Cortex of kidney (tissue), 1 donor: ENCODE data around the gene SCNN1A.

Experiments used
- DNase-seq: peaks from one replicate; lab custom pipeline; 2025; lab: John Stamatoyannopoulos, UW

SCNN1A gene

DNA sequence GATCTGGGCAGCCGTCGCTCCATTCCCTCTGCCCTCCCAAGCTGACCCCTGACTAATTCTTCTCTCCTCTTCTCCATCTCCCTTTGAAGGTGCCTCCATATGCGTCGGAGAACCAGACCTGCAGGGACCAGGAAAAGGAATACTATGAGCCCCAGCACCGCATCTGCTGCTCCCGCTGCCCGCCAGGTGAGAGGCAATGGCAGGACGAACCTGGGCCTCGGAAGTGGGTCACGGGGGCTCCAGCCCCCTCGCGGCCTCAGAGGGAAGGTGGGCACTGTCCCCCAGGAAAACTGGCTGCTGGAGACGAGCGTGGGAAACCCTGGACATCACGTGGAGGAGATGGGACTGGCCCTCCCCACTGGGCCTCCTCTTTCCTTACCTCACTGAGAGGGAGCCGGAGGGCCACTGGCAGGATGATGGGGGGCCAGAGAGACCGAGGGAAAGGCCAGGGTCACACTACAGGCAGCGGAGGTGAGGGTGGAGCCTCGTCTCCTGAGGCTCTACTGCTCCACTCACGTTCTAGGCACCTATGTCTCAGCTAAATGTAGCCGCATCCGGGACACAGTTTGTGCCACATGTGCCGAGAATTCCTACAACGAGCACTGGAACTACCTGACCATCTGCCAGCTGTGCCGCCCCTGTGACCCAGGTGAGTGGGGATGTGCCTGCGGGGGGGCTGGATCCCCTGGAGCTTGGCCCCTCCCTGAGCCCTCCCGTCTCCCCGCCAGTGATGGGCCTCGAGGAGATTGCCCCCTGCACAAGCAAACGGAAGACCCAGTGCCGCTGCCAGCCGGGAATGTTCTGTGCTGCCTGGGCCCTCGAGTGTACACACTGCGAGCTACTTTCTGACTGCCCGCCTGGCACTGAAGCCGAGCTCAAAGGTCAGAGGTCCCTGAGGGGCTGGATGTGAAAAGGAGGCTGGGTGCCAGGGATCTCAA is 9.4 kb upstream of the SCNN1A start:
- DNase-seq, result no peak

GRCh38 chr12:6383572-6384498 is 8.5 kb upstream of the SCNN1A start, which contains the start of gene LTBR:
LTBR (plus strand) TSS chr12:6384162; CDS start chr12:6384359, 197 bp downstream.
- peak; percentile 86 for DNase-seq

DNA sequence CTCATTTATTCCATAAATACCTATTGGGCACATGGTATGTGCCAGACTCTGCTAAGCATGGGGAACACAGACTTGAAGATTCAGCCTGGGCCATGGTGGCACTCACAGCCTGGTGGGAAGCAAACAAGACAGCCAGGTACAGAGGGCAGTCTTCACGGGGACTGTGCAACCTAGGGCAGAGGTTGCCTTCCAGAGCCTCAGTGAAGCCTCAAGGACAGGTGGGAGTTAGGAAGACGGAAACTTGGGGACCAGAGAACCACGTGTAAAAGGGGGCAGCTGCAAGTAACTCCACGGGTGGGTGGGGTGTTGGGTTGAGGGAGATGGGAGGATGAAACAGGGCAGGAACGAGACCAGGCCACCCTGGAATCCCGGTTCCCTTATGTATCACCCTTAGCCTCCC is 7.6 kb upstream of the SCNN1A start:
- no peak for DNase-seq

GRCh38 chr12:6382371-6382770 is 7.0 kb upstream of the SCNN1A start:
- DNase-seq, result no peak

- no peak for DNase-seq
Observed at GRCh38 chr12:6380141-6381121, 5.1 kb upstream of the SCNN1A start.

- DNase-seq, result no peak
Observed at GRCh38 chr12:6378709-6379472, 3.5 kb upstream of the SCNN1A start.

GRCh38 chr12:6377667-6377994 is 2.3 kb upstream of the SCNN1A start:
- no peak for DNase-seq

- no peak for DNase-seq
Observed at GRCh38 chr12:6376870-6377666, 1.7 kb upstream of the SCNN1A start.

- DNase-seq, result no peak
Observed at GRCh38 chr12:6376079-6376869, 911 bp upstream of the SCNN1A start.

DNA sequence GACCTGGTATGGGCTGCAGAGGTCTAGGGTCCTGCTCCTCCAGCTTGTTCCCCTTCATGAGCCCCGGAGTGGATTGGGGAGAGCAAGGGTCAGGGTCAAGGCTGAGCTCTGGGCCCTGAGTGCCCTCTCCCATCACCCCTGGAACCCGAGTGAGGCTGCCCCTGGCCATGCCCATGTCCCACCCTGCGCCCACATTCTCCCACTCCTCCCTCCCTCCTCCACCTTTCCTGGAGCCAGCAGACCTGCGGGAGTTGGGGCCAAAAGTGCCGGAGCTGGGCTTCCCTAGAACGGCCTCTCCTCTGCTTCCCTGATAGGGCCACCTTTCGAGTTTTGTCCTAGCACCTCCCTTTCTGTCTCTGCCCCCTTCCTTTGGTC is 590 bp downstream of the SCNN1A start:
- no peak for DNase-seq

GRCh38 chr12:6374028-6374785 is 1.2 kb downstream of the SCNN1A start:
- DNase-seq, result no peak

GRCh38 chr12:6373022-6373787 is 2.2 kb downstream of the SCNN1A start:
- DNase-seq, result no peak

DNA sequence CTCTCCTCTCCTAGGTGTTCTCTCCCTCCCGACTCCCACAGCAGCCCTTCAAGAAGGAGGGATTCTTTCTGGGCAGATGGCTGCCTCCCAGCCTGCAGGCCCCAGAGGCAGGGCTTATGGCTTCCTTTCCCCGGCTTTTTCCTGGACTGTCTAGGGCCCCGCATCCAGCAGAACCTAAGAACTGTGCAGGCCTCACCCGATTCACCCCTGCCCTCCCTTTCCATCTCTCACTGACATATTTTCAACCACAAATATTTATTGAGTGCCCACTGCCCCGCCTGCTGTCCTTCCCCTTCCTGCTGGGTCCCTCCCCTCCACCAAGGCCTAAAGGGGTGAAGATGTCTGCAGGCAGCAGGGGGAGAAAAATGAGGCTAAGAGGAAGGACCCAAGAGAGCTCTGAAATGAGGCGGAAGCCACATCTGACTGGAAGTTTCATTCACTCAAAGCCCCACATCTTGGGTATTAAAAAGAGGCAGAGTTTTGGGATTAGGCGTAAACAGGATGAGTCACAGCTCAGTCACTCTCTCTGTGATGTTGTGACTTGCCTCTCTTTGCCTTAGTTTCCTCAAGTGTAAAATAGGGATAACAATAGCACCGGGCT is 2.9 kb downstream of the SCNN1A start:
- DNase-seq, result no peak

DNA sequence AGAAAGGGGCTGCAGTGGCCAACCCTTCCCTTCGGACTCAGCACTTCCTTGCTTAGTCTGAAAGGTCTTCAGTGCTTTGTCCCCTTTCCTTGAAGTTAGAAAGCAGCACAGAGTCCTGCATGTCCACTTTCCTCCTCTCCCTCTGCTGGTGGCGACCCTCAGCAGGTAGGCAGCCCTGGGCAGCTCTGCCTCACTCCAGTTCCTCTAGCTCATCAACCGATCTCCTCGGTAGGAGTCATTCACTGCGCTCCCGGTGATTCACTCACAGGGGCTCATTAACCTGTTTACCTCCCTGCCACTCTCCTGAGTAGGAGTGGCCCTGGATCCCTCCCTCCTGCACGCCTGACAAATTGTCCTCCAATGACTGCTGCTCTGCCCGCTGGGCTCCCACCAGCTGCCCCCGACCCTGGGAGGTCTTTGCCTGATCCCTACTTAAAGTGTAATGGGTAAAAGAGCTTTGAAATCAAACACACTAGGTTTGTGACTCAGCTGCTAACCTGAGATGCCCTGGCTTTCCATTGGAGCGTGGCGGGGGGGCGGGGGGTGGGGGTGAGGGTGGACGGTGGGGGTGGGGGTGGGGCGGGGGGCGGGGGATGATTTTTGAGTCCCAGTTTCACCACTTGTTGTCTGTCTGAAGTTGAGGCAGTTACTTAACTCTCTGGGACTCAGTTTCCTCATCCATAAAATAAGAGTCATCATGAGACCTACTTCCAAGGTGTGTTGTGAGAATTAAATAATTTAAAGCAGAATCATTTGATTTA is 4.2 kb downstream of the SCNN1A start:
- no peak for DNase-seq

GRCh38 chr12:6370576-6370935 is 4.8 kb downstream of the SCNN1A start:
- no peak for DNase-seq

DNA sequence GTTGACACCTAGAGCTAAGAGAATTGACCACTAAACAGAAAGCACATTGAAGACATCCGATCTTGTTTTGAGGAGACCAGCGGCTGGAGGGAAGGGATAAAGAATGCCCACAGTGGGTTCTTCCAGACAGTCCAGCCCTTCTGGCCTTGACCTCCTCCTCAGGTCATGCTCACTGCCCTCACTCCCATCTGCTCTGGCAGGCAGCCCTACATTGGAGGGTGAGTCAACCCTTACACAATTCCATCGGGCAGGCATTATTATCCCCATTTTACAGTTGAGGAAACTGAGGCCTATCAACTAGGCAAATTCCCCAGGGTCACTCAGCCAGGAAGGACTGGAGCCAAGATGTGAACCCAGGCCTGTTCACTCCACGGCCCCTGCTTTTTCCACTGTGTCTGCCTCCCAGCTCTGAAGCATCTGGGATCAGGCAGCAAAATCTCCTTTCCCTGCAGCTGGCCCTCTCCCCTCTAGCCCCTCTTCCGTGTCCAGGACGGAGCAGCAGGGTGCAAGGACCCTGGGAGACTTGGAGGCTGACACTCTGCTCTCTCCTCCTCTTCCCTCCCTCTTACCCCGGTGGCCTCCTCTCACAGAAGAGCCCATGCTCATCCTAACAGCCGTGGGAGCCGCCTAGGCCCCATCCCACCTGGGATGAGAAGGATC is 5.3 kb downstream of the SCNN1A start:
- no peak for DNase-seq
